GM23338 (cell line): ENCODE results near the gene CDYL2. TPM values are rescaled to one million over a fixed set of nuclear protein-coding genes. Genes with fewer than 3 reads are reported as not detected.

Source experiments
- ATAC-seq: fragments of 200-7000 bp; cut with Tn5 transposase; 3 replicates; pipeline ENCODE4 v1.9.1; 2020
- DNase-seq: peaks from one replicate; pipeline ENCODE4 v3.0.0-alpha.2; 2015; ENCODE audit warnings: low spot score
- H2AFZ ChIP-seq: fragments of 200-600 bp; sonication (generic); 2 replicates; pipeline ENCODE4 v1.8.0; 2016; ENCODE audit warnings: antibody characterized with exemption, mild to moderate bottlenecking, moderate library complexity
- H3F3A ChIP-seq: fragments of 200-600 bp; sonication (generic); replicated peaks from 2 replicates; pipeline ENCODE4 v1.8.0; 2017; ENCODE audit warnings: antibody characterized with exemption, mixed run types, low read depth
- H3K27ac ChIP-seq: fragments of 200-600 bp; sonication (generic); 2 replicates; pipeline ENCODE4 v1.6.1; 2016; ENCODE audit warnings: low read depth
- H3K27me3 ChIP-seq: fragments of 200-600 bp; sonication (generic); 2 replicates; pipeline ENCODE4 v1.8.0; 2016; ENCODE audit warnings: mild to moderate bottlenecking, mixed run types, moderate library complexity; ENCODE audit not compliant: insufficient read depth
- H3K36me3 ChIP-seq: fragments of 200-600 bp; sonication (generic); 2 replicates; pipeline ENCODE4 v1.8.0; 2016; ENCODE audit warnings: mild to moderate bottlenecking; ENCODE audit not compliant: insufficient read depth
- H3K4me1 ChIP-seq: fragments of 200-600 bp; sonication (generic); 2 replicates; pipeline ENCODE4 v1.8.0; 2016; ENCODE audit warnings: mild to moderate bottlenecking, moderate library complexity; ENCODE audit not compliant: insufficient read depth
- H3K4me2 ChIP-seq: fragments of 200-600 bp; sonication (generic); 2 replicates; pipeline ENCODE4 v1.7.1; 2017; ENCODE audit warnings: mixed run types
- H3K4me3 ChIP-seq: fragments of 200-600 bp; sonication (generic); 2 replicates; pipeline ENCODE4 v1.6.1; 2016; ENCODE audit warnings: mixed run types
- H3K79me2 ChIP-seq: fragments of 200-600 bp; sonication (generic); replicated peaks from 2 replicates; pipeline ENCODE4 v1.8.0; 2017; ENCODE audit warnings: mild to moderate bottlenecking; ENCODE audit not compliant: insufficient read depth
- H3K9me2 ChIP-seq: fragments of 200-600 bp; sonication (generic); 2 replicates; pipeline ENCODE4 v1.8.0; 2017; ENCODE audit not compliant: insufficient read depth
- H4K20me1 ChIP-seq: fragments of 200-600 bp; sonication (generic); replicated peaks from 2 replicates; pipeline ENCODE4 v1.8.0; 2017; ENCODE audit warnings: mild to moderate bottlenecking; ENCODE audit not compliant: insufficient read depth
- H3K27ac Mint-ChIP-seq: 2 replicates; pipeline ENCODE4 v1.8.0; 2020; ENCODE audit warnings: inconsistent platforms, mild to moderate bottlenecking, moderate library complexity, mixed read lengths
- H3K27me3 Mint-ChIP-seq: 3 replicates; pipeline ENCODE4 v1.8.0; 2022; ENCODE audit warnings: low read depth, mild to moderate bottlenecking, moderate library complexity, mixed read lengths, inconsistent platforms; ENCODE audit not compliant: insufficient read depth, poor library complexity
- H3K36me3 Mint-ChIP-seq: 3 replicates; pipeline ENCODE4 v1.8.0; 2021; ENCODE audit warnings: low read depth, mild to moderate bottlenecking, inconsistent platforms, moderate library complexity, mixed read lengths
- H3K4me1 Mint-ChIP-seq: 3 replicates; pipeline ENCODE4 v1.8.0; 2020; ENCODE audit warnings: mild to moderate bottlenecking, inconsistent platforms, mixed read lengths
- H3K4me3 Mint-ChIP-seq: 3 replicates; pipeline ENCODE4 v1.8.0; 2021; ENCODE audit warnings: moderate library complexity, mild to moderate bottlenecking, inconsistent platforms, mixed read lengths
- H3K9me3 Mint-ChIP-seq: 3 replicates; pipeline ENCODE4 v1.8.0; 2020; ENCODE audit warnings: moderate library complexity, mild to moderate bottlenecking, inconsistent platforms, mixed read lengths
- CREB1 ChIP-seq: fragments of 250-450 bp; sonication (Bioruptor Pico); IDR thresholded peaks from 2 replicates; pipeline ENCODE4 v1.5.0; 2020; ENCODE audit warnings: low read depth, mild to moderate bottlenecking, moderate library complexity
- EZH2 ChIP-seq: fragments of 200-600 bp; sonication (generic); IDR thresholded peaks from one replicate; pipeline ENCODE4 v1.8.0; 2017; ENCODE audit warnings: antibody characterized with exemption, mild to moderate bottlenecking, low read depth; ENCODE audit not compliant: unreplicated experiment
- EZH2phosphoT487 ChIP-seq: fragments of 200-600 bp; sonication (generic); IDR thresholded peaks from one replicate; pipeline ENCODE4 v1.8.1; 2018; ENCODE audit warnings: antibody characterized with exemption; ENCODE audit not compliant: unreplicated experiment
- JUNB ChIP-seq: IDR thresholded peaks from one replicate; pipeline ENCODE4 v1.6.1; 2016; ENCODE audit warnings: antibody characterized with exemption; ENCODE audit not compliant: unreplicated experiment
- NANOG ChIP-seq: IDR thresholded peaks from 2 replicates; pipeline ENCODE4 v1.6.1; 2016; ENCODE audit warnings: antibody characterized with exemption, borderline replicate concordance
- POLR2AphosphoS5 ChIP-seq: IDR thresholded peaks from 2 replicates; pipeline ENCODE4 v1.6.1; 2016; ENCODE audit warnings: antibody characterized with exemption, low read depth
- REST ChIP-seq: IDR thresholded peaks from one replicate; pipeline ENCODE4 v1.6.1; 2018; ENCODE audit warnings: antibody characterized with exemption; ENCODE audit not compliant: unreplicated experiment
- STAT1 ChIP-seq: IDR thresholded peaks from one replicate; pipeline ENCODE4 v1.6.1; 2016; ENCODE audit warnings: antibody characterized with exemption; ENCODE audit not compliant: unreplicated experiment
- ZNF114 ChIP-seq: fragments of 250-450 bp; sonication (Bioruptor Pico); IDR thresholded peaks from 2 replicates; pipeline ENCODE4 v1.5.0; 2020; ENCODE audit warnings: mild to moderate bottlenecking, moderate library complexity
- ZNF331 ChIP-seq: fragments of 250-450 bp; sonication (Bioruptor Pico); IDR thresholded peaks from 2 replicates; pipeline ENCODE4 v1.5.0; 2020; ENCODE audit warnings: low read depth, mild to moderate bottlenecking, moderate library complexity
- ZNF462 ChIP-seq: fragments of 250-450 bp; sonication (Bioruptor Pico); IDR thresholded peaks from 2 replicates; pipeline ENCODE4 v1.5.0; 2020; ENCODE audit warnings: mild to moderate bottlenecking, moderate library complexity
- polyA plus RNA-seq: library from polyadenylated mRNA; unstranded; fragments of >200 nt; fragmentation: Nextera tagmentation; extraction: Ambion mirVana; gene quantifications from 2 replicates; pipeline ENCODE4 v1.2.1, GENCODE V29; 2016
- total RNA-seq: library from RNA; depleted of rRNA; stranded (reverse); fragments of >200 nt; shearing (Covaris generic); gene quantifications from 2 replicates; pipeline ENCODE4 v1.2.3, GENCODE V29; 2014
- TF ChIP-seq, protein P1 (sequence below): IDR thresholded peaks from 2 replicates; pipeline ENCODE4 v1.6.1; 2016; ENCODE audit warnings: antibody characterized with exemption
- TF ChIP-seq, protein P2 (sequence below), 2 experiments: fragments of 200-600 bp in 1 of 2; sonication (generic) in 1 of 2; conservative IDR thresholded peaks; 2 replicates each; pipeline versions ENCODE4 v1.5.1 to v1.6.1; 2016 to 2017; ENCODE audit warnings: antibody characterized with exemption in 2 of 2, low read depth in 2 of 2, mild to moderate bottlenecking in 2 of 2, moderate library complexity in 1 of 2

CDYL2 gene
- total and polyA plus RNA-seq, 2 experiments from 2014 or later, result 0.82 to 4.3 TPM

DNA sequence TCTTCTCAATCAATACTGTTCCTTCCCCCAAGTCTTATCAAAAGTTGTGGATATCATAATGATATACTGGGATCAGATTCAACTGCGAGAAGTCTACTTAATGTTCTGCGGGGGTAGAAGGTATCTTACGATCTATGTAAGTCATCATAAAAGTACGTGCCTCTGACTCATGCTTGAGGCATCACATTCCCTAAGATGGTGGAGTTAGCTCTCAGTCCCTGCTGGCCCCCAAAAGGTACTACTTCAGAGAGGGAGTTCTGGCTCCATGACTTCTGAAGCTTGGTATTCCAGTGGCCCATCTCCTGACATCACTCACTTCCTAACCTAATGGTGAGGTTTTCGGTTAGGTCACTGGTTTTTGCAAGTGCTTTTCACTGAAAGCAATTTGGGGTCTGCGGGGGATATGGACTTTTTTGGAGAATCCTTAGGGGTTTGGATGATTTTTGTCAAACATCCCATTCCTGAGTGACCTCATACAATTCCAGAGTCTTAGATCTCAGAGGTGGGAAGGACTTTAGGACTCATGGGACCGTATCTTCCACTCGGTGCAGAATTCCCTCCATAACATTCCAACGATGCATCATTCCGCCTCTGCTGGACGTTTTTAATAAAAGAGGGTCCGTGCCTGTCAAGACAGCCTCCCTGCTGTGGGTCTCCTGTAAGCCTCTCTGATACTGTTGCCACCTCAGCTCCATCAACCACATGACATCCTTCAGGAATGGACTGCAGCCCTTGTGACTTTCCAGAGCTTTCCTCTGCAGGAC is 189.3 kb downstream of the CDYL2 start:
- H3K27ac Mint-ChIP-seq, result no peak overlapping the region
- Histone ChIP-seq H3K27ac (no peak overlapping the region), H3K4me2 (no peak overlapping the region), H2AFZ (no peak overlapping the region), H3K9me2 (no peaks in the 10 kb centered on the region), H3F3A (no peaks in the 10 kb centered on the region), H4K20me1 (no peaks in the 10 kb centered on the region), H3K27me3 (no peaks in the 10 kb centered on the region), H3K4me3 (no peak overlapping the region), H3K4me1 (no peaks in the 10 kb centered on the region), H3K36me3 (no peaks in the 10 kb centered on the region), H3K79me2 (no peaks in the 10 kb centered on the region)
- H3K4me3 Mint-ChIP-seq, result no peak overlapping the region
- TF ChIP-seq STAT1, result no peak
- no peak for TF ChIP-seq EZH2phosphoT487
- no peak for TF ChIP-seq JUNB
- no peak for TF ChIP-seq CREB1 (CRISPR knock-in tag)
- no peak for TF ChIP-seq ZNF462 (CRISPR knock-in tag)
- no peak for TF ChIP-seq ZNF331 (CRISPR knock-in tag)
- no peak for TF ChIP-seq POLR2AphosphoS5
- no peak for TF ChIP-seq REST
- TF ChIP-seq NANOG, result no peak
- no peak for TF ChIP-seq ZNF114 (CRISPR knock-in tag)
- TF ChIP-seq EZH2, result no peak
- TF ChIP-seq, protein P1, sequence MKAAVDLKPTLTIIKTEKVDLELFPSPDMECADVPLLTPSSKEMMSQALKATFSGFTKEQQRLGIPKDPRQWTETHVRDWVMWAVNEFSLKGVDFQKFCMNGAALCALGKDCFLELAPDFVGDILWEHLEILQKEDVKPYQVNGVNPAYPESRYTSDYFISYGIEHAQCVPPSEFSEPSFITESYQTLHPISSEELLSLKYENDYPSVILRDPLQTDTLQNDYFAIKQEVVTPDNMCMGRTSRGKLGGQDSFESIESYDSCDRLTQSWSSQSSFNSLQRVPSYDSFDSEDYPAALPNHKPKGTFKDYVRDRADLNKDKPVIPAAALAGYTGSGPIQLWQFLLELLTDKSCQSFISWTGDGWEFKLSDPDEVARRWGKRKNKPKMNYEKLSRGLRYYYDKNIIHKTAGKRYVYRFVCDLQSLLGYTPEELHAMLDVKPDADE, result no peak
- TF ChIP-seq, protein P2, sequence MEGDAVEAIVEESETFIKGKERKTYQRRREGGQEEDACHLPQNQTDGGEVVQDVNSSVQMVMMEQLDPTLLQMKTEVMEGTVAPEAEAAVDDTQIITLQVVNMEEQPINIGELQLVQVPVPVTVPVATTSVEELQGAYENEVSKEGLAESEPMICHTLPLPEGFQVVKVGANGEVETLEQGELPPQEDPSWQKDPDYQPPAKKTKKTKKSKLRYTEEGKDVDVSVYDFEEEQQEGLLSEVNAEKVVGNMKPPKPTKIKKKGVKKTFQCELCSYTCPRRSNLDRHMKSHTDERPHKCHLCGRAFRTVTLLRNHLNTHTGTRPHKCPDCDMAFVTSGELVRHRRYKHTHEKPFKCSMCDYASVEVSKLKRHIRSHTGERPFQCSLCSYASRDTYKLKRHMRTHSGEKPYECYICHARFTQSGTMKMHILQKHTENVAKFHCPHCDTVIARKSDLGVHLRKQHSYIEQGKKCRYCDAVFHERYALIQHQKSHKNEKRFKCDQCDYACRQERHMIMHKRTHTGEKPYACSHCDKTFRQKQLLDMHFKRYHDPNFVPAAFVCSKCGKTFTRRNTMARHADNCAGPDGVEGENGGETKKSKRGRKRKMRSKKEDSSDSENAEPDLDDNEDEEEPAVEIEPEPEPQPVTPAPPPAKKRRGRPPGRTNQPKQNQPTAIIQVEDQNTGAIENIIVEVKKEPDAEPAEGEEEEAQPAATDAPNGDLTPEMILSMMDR (conservative IDR thresholded peaks at IDR 0.05; ENCODE audit: low read depth in 2 of 2), result no peak
- H3K36me3 Mint-ChIP-seq, result peaks cover 7% of the 10 kb centered on the region; the same call in 2 of the 3 replicates
- no peak for ATAC-seq
- H3K4me1 Mint-ChIP-seq, result peaks cover under 1% of the 10 kb centered on the region; the same call in 2 of the 3 replicates
- peak; percentile 12 for DNase-seq
- peaks cover 26% of the 10 kb centered on the region for H3K9me3 Mint-ChIP-seq
- peaks cover 11% of the 10 kb centered on the region for H3K27me3 Mint-ChIP-seq
